ENCODE data around the gene CNTNAP2.

The CNTNAP2 gene

GRCh38 chr7:147068842-147069241 lies 952.2 kb downstream of the CNTNAP2 start:
- TF ChIP-seq, protein P1, sequence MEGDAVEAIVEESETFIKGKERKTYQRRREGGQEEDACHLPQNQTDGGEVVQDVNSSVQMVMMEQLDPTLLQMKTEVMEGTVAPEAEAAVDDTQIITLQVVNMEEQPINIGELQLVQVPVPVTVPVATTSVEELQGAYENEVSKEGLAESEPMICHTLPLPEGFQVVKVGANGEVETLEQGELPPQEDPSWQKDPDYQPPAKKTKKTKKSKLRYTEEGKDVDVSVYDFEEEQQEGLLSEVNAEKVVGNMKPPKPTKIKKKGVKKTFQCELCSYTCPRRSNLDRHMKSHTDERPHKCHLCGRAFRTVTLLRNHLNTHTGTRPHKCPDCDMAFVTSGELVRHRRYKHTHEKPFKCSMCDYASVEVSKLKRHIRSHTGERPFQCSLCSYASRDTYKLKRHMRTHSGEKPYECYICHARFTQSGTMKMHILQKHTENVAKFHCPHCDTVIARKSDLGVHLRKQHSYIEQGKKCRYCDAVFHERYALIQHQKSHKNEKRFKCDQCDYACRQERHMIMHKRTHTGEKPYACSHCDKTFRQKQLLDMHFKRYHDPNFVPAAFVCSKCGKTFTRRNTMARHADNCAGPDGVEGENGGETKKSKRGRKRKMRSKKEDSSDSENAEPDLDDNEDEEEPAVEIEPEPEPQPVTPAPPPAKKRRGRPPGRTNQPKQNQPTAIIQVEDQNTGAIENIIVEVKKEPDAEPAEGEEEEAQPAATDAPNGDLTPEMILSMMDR (IDR thresholded peaks at IDR 0.05; ENCODE audit: low read depth, low read length): no peak
- no peak overlapping the region for H3K4me3 ChIP-seq (ENCODE audit: low read depth, low read length)

GRCh38 chr7:147069771-147070170 lies 953.2 kb downstream of the CNTNAP2 start:
- H3K4me3 ChIP-seq (ENCODE audit: low read depth, low read length): no peak overlapping the region
- TF ChIP-seq, protein P1 (IDR thresholded peaks at IDR 0.05; ENCODE audit: low read depth, low read length): no peak

- H3K4me3 ChIP-seq (ENCODE audit: low read depth, low read length): no peak overlapping the region
- TF ChIP-seq, protein P1 (IDR thresholded peaks at IDR 0.05; ENCODE audit: low read depth, low read length): no peak
Observed at GRCh38 chr7:147070886-147071285, 954.3 kb downstream of the CNTNAP2 start.

DNA sequence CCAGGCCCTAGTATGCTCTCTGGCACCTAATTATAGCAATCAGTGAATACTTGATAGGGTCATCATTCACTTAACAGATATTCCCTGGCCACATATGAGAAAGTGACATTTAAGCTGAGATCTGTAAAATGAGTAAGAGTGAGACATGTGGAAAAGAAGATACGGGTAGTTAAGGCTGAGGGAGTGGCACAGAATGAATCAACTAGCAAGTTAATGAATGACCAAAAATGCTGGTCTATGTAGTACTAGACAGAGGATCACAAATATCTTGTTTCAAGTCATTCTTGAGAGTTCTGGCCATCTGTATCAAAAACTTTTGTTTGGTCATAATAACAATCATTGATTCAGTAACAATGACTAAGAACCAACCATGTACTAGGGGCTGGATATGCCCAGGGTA lies 954.9 kb downstream of the CNTNAP2 start:
- TF ChIP-seq, protein P1 (IDR thresholded peaks at IDR 0.05; ENCODE audit: low read depth, low read length): no peak

DNA sequence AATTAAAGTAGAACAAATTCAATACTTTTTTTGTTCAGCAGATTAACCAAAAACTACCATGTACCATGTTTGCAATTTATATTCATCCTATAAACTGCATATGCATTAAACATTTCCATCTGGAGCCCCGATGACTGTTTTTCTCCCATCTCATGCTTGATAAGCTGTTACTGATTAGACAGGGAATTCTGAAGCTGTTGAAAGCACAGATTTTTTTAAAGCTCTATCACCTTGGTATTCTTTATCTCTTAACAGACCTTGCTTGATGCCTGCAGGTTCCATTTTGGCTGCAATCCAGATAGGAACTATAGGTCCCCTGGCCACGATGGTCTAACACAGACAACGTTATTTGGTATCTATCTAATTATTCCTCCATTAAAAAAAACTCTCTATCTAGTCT lies 961.7 kb downstream of the CNTNAP2 start:
- no peak overlapping the region for H3K4me3 ChIP-seq (ENCODE audit: low read depth, low read length)
- TF ChIP-seq, protein P1 (IDR thresholded peaks at IDR 0.05; ENCODE audit: low read depth, low read length): no peak

More for the DNA sequence above, 954.9 kb downstream of the CNTNAP2 start:
- no peak overlapping the region for H3K4me3 ChIP-seq (ENCODE audit: low read depth, low read length)

DNA sequence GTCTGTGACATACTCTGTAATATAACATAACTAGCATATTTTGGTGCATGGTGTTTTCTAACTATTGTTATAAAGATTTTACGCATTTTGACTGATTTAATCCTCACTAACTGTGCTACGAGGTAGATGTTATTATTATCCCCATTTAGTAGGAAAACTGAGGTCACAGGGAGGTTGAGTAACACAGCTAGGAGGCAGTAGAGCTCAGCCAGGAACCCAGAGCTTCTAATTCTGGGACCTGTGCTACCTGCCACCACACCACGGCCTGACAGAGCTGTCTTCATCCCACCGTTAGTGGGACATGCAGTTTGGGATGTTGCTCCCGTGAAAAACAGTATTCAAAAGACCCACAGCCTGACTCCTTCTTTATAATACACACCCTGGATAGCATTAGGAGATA lies 962.5 kb downstream of the CNTNAP2 start:
- H3K4me3 ChIP-seq (ENCODE audit: low read depth, low read length): no peak overlapping the region
- TF ChIP-seq, protein P1 (IDR thresholded peaks at IDR 0.05; ENCODE audit: low read depth, low read length): no peak

GRCh38 chr7:147079921-147080420 lies 963.4 kb downstream of the CNTNAP2 start:
- TF ChIP-seq, protein P1 (IDR thresholded peaks at IDR 0.05; ENCODE audit: low read depth, low read length): no peak
- no peak overlapping the region for H3K4me3 ChIP-seq (ENCODE audit: low read depth, low read length)

Measured in WI38 (cell line).